ENCODE results near the gene PTPRN2. TPM values are rescaled to one million over a fixed set of nuclear protein-coding genes. Genes with fewer than 3 reads are reported as not detected.

The PTPRN2 gene
- total and polyA plus RNA-seq, 2 of the 8 experiments (the other 6 are each of a cell fraction or from before 2014, with no cell fraction given), result 2.6 to 4.5 TPM

DNA sequence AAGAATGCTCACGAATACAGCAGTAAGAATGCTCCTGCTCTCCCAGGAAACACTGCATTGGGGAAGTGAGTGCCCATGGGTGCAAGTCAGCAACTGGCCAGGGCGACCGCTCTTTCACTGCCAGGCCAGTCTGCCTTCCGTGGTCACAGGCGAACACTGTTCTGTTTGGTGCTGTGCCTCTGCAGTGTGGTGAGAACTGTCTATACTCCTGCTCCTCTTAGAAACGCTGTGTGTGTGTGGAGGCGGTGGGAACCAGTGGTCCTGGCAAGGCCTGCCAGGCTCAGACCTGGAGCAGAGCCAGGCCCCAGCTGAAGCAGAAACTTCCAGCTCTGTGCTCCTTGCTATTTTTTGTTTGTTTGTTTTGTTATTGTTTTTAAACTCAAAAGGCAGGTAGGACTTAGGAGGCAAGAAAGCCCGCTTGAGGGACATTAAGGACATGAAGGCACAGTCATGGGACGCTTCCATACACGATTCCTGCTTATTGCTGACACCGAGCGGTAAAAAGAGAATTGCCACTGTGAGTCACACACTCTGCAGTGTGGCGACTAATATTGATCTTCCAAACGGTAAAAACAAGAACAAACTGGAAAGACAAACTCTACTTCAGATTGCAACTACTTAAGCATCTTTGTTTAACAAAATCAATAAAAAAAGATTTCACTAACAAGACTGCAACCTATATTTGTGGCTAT, 820.0 kb downstream of the PTPRN2 start:
- 90% methylated on average over 14 of the region's 14 CpGs; no CpG with 5 or more reads in 1 of the 2 experiments for WGBS, 2 experiments (ENCODE audit: extremely low coverage in 1 of 2, insufficient coverage in 1 of 2, insufficient read length in 1 of 2, insufficient replicate concordance in 2 of 2, low coverage in 1 of 2, low lambda C conversion rate in 2 of 2, missing lambda C conversion rate in 1 of 2)
- no peaks in the 10 kb centered on the region for H3K4me1 ChIP-seq (replicated peaks in 1 of 4; ENCODE audit: control insufficient read depth in 3 of 4, insufficient read depth in 4 of 4, low read length in 3 of 4)
- H2BK12ac ChIP-seq (ENCODE audit: low read depth, low read length), result no peak overlapping the region; the same call in 1 of the 2 replicates
- no peak for DNase-seq (ENCODE audit: low read depth in 1 of 2, low spot score in 2 of 2)
- no peak overlapping the region for H2BK15ac ChIP-seq (ENCODE audit: low read length)
- H4K8ac ChIP-seq (ENCODE audit: extremely low read depth, insufficient read depth, low read length), result no peak overlapping the region
- no peak overlapping the region for H3K27ac ChIP-seq (ENCODE audit: low read depth, low read length)
- peak overlapping the region; percentile 48; the same call in 1 of the 2 replicates for H3K18ac ChIP-seq (ENCODE audit: extremely low read depth, low read length)
- no peak overlapping the region for H2BK5ac ChIP-seq (ENCODE audit: low read depth, low read length)
- FAIRE-seq, result no peak
- no peak overlapping the region for H3K4ac ChIP-seq (replicated peaks; ENCODE audit: insufficient read length, low read depth, low read length)
- H3K14ac ChIP-seq (ENCODE audit: insufficient read length), result no peak overlapping the region
- no peak overlapping the region for H3K56ac ChIP-seq (replicated peaks; ENCODE audit: insufficient read length, low read depth, low read length)
- no peak overlapping the region for H4K5ac ChIP-seq (ENCODE audit: insufficient read length, low read depth, low read length)
- ChIA-PET POLR2A (ENCODE audit: partially characterized antibody) (no interaction called here), CTCF (ENCODE audit: partially characterized antibody) (interaction anchor here (0.9 kb wide), 1 partner anchor 11 kb away, joined by 3 read pairs; no protein-coding TSS in a partner anchor)
- H4K20me1 ChIP-seq (replicated peaks in 1 of 2; ENCODE audit: control insufficient read depth in 1 of 2, insufficient read depth in 2 of 2, low read length in 2 of 2), result peaks cover 0 to 19% of the 10 kb centered on the region in 2 experiments
- H2BK20ac ChIP-seq (ENCODE audit: low read length), result no peak overlapping the region
- H3K23ac ChIP-seq (ENCODE audit: insufficient read length), result no peak overlapping the region
- no peaks in the 10 kb centered on the region for H3K79me2 ChIP-seq (ENCODE audit: control insufficient read depth in 1 of 2, insufficient read depth in 2 of 2, low read length in 2 of 2)
- H3K9ac ChIP-seq (replicated peaks in 1 of 4; ENCODE audit: extremely low read depth in 1 of 4, low read depth in 3 of 4, low read length in 3 of 4), result no peak overlapping the region
- H4K91ac ChIP-seq (replicated peaks; ENCODE audit: insufficient read length, low read length), result no peak overlapping the region
- no peak overlapping the region for H3K4me2 ChIP-seq (ENCODE audit: insufficient read depth in 1 of 2, low read depth in 2 of 2, low read length in 2 of 2)
- H3K4me3 ChIP-seq (ENCODE audit: extremely low read depth in 1 of 4, insufficient read depth in 2 of 4, low read depth in 3 of 4, low read length in 4 of 4), result no peak overlapping the region
- H2BK120ac ChIP-seq (replicated peaks; ENCODE audit: low read depth, low read length), result no peak overlapping the region
- peaks cover 10 to 14% of the 10 kb centered on the region in 2 experiments; a peak in 3 of 4 replicates for H3K9me3 ChIP-seq (ENCODE audit: insufficient read depth in 2 of 2, low read depth in 1 of 2, low read length in 1 of 2)
- H3K27me3 ChIP-seq (replicated peaks in 1 of 4; ENCODE audit: control insufficient read depth in 3 of 4, extremely low read depth in 1 of 4, insufficient read depth in 3 of 4, low read length in 3 of 4), result 0 out of 7 replicates have a peak, but pooled peaks cover 0 to 2% (median 0%) of the 10 kb centered on the region in 4 experiments
- no peak overlapping the region for H2AFZ ChIP-seq (ENCODE audit: low read length)
- H2AK5ac ChIP-seq (ENCODE audit: low read depth, low read length), result 0 out of 2 replicates have a peak overlapping the region, but pooled peaks have one; percentile 75
- H3K36me3 ChIP-seq (ENCODE audit: control insufficient read depth in 2 of 4, insufficient read depth in 4 of 4, low read length in 3 of 4), result no peaks in the 10 kb centered on the region; a peak in 1 of 8 replicates
- peaks cover 25% of the 10 kb centered on the region; the same call in 1 of the 2 replicates for H3K23me2 ChIP-seq (ENCODE audit: low read depth, low read length)
- no peaks in the 10 kb centered on the region for H3K79me1 ChIP-seq (ENCODE audit: low read depth, low read length)
- TF ChIP-seq, protein P1, sequence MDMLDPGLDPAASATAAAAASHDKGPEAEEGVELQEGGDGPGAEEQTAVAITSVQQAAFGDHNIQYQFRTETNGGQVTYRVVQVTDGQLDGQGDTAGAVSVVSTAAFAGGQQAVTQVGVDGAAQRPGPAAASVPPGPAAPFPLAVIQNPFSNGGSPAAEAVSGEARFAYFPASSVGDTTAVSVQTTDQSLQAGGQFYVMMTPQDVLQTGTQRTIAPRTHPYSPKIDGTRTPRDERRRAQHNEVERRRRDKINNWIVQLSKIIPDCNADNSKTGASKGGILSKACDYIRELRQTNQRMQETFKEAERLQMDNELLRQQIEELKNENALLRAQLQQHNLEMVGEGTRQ (IDR thresholded peaks at IDR 0.05; ENCODE audit: low read length), result no peak
- TF ChIP-seq BACH1 (IDR thresholded peaks at IDR 0.05; ENCODE audit: low read length) (no peak), RBBP5 (IDR thresholded peaks at IDR 0.05; ENCODE audit: borderline replicate concordance, low read depth, low read length) (no peak), TCF12 (IDR thresholded peaks at IDR 0.05; ENCODE audit: low read depth, low read length) (no peak), BRCA1 (IDR thresholded peaks at IDR 0.05; ENCODE audit: low read depth, low read length) (no peak)
- TF ChIP-seq, protein P2, sequence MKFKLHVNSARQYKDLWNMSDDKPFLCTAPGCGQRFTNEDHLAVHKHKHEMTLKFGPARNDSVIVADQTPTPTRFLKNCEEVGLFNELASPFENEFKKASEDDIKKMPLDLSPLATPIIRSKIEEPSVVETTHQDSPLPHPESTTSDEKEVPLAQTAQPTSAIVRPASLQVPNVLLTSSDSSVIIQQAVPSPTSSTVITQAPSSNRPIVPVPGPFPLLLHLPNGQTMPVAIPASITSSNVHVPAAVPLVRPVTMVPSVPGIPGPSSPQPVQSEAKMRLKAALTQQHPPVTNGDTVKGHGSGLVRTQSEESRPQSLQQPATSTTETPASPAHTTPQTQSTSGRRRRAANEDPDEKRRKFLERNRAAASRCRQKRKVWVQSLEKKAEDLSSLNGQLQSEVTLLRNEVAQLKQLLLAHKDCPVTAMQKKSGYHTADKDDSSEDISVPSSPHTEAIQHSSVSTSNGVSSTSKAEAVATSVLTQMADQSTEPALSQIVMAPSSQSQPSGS (IDR thresholded peaks at IDR 0.05; ENCODE audit: low read length), result no peak
- TF ChIP-seq, protein P3, sequence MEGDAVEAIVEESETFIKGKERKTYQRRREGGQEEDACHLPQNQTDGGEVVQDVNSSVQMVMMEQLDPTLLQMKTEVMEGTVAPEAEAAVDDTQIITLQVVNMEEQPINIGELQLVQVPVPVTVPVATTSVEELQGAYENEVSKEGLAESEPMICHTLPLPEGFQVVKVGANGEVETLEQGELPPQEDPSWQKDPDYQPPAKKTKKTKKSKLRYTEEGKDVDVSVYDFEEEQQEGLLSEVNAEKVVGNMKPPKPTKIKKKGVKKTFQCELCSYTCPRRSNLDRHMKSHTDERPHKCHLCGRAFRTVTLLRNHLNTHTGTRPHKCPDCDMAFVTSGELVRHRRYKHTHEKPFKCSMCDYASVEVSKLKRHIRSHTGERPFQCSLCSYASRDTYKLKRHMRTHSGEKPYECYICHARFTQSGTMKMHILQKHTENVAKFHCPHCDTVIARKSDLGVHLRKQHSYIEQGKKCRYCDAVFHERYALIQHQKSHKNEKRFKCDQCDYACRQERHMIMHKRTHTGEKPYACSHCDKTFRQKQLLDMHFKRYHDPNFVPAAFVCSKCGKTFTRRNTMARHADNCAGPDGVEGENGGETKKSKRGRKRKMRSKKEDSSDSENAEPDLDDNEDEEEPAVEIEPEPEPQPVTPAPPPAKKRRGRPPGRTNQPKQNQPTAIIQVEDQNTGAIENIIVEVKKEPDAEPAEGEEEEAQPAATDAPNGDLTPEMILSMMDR (IDR thresholded peaks at IDR 0.05; ENCODE audit: control extremely low read depth in 1 of 3, insufficient read depth in 1 of 3, low read depth in 1 of 3, low read length in 3 of 3), result no peak

Data from H1 (cell line).